Right ventricle myocardium inferior (tissue), 1 donor: ENCODE measurements around the gene NFATC2. TPM values are rescaled to one million over a fixed set of nuclear protein-coding genes. Genes with fewer than 3 reads are reported as not detected.
A peak's percentile ranks its signal among the peaks of the same experiment; 100 is the strongest.

Experiments
- ATAC-seq: fragments of 200-7000 bp; cut with Tn5 transposase; one replicate; pipeline ENCODE4 v1.9.1; 2020; ENCODE audit warnings: mild to moderate bottlenecking, moderate library complexity
- DNase-seq: peaks from one replicate; pipeline ENCODE4 v3.0.0; 2021; ENCODE audit errors: missing footprints
- intact Hi-C: fragments of 100-400 bp; cut with DNase I; formaldehyde crosslinking; loops from one replicate; pipeline ENCODE4 v1.11.0; 2022
- total RNA-seq: library from RNA; stranded (reverse); fragmentation: NEBNext Ultra II Directional; extraction: Animal tissue kit (Norgen Biotek cat#: 25700); gene quantifications from one replicate; pipeline ENCODE4 v1.2.1, GENCODE V29; 2021
- donor health status: DM: no; HTN: yes; CAD: no; lungs with severe emphysema.

The NFATC2 gene
- total RNA-seq, 1 donor from 2014 or later = 2.1 TPM

DNA sequence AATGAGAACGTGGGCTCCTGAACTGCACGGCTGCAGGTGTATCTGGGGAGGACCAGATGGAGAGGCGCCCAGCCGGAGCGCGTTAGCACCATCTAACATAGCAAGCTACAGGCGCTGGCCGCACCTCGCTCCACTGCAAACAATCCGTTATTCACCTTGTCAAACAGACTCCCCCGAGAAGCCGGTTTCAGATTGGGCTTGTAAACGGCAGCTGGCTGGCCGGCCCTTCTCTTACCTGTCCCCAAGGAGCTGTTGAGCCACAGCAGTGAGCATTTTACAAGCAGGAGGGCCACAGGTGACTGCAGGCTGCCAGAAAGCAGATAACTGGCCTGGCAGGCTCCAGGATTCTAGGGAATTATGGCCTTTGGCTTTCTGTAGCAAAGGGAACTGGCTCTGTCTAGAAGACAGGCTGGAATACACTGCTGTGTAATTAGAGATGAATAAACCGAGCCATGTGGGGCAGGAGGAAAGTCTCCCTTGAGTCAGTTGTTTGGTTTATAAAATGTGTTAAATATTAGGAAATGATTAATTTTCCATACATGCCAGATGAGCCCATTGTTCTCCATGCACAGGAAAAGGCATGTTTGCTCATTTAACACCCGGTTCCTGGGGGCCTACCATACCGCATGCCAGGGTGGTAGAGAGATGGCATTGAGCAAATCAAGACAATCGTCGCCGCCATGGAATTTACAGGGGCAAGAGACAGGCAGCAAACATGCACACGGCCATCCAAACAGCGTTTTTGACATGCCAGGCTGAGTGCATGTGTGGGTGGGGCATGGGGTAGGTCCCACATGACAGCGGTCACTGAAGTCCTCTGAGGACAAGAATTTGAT, 159.3 kb downstream of the NFATC2 start:
- DNase-seq (no peak), ATAC-seq (no peak)
- intact Hi-C loops = no loop called here

DNA sequence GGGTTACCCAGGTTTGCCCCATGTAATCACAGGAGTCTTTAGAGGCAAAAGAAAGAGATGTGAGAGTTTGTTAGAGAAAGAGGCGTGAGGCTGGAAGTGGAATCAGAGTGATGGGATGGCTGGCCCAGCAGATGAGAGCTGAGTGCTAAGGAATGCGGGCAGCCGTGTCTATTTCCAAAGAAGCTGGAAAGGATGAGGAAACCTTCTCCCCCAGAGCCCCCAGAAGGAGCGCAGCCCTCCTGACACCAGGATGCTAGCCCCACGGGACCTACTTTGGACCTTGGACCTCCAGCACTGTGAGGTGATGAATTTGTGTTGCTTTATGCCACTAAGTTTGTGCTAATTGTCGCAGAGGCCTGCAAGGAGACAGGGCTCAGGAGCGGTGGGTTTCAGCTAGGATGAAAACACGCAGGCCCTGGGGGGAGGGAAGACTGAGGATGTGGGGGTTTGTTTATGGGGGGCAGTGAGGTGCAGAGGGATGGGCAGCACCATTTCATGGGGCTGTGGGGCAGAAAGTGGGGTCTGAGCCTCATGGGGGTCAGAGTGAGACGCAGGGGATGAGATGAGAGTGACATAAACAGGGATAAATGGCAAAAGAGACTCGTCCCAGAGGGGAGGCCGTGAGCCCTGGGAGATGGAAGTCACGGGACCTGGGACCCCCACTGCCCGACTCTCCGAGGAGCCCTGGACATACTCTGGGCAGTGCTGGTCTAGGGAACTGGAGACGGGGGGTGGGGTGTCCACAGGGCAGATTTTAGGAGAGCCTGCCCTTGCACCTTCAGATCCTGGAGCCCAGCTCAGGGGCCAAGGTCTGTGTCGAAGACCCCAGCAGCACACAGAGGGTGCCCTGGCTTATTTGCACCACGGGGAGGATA, 160.2 kb downstream of the NFATC2 start:
- ATAC-seq = no peak
- intact Hi-C loops = no loop called here
- DNase-seq = no peak

- no peak for ATAC-seq
- DNase-seq = no peak
- intact Hi-C loops = no loop called here
These were observed 161.0 kb downstream of the NFATC2 start for GRCh38 chr20:51381557-51381956.

DNA sequence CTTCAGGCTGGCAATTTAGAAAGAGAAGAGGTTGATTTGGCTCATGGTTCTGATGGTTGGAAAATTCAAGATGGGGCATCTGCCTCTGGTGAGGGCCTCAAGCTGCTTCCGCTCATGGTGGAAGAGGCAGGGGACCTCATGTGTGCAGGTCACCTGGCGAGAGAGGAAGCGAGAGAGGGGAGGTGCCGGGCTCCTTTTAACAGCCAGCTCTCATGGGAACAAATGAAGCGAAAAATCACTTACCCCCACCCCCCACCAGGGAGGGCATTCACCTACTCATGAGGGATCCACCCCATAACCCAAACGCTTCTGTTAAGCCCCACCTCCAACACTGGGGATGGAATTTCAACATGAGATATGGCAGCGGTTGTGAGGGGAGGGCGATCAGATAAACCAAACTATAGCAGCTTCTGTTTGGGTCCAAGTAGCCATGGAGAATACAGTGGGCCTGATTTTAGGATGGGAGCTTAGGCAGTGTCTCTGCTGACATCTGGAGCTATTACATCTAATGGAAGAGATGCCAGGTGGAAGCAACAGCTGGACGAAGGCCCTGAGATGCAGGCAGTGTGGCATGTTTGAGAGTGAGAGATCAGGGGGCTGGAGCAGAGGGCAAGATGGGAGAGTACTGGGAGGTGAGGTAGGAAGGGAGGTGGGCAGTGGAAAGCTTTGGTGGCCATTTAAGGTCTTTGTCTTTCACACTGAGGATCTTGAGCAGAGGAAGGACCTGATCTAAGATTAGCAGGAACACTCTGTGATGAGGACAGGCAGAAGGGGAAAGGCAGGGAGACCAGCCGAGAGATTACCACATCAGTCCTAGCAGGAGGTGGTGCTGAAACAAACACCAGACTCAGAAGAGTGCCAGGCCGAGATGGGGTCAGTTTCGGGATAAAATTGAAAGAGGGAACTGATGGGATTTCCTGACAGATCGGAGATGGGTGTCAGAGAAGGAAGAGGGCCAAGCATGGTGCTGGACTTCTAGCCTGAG, 161.8 kb downstream of the NFATC2 start:
- DNase-seq = no peak
- ATAC-seq = no peak
- intact Hi-C loops = no loop called here

DNA sequence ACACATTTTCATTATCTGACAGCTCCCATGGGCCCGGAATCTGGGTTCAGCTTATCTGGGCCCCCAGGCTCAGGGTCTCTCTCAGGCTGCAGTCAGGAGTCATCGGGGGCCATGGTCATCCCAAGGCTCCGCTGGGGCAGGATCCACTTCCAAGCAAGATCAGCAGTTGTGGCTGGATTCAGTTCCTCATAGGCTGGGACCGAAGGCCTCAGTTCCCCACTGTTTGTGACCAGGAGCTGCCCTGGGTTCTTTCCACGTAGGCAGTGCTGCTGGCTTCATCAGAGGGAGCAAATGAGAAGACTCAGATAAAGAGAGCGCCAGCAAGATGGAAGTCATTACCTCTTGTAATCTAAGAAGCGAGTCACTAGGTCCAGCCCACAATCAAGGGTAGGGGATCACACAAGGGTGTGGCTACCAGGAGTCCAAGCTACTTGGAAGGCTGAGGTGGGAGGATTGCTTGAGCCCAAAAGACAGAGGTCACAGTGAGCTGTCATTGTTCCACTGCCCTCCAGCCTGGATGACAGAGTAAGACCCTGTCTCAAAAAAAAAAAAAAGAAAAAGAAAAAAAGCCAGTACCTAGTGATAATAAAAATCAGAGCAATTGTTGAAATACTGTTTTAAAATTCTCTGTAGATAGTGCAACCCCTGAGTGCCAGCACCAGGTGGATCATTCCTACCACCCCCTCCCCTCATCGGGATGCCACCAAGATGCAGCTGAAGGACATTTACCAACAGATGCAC, 162.7 kb downstream of the NFATC2 start:
- no peak for ATAC-seq
- DNase-seq = no peak
- intact Hi-C loops = no loop called here

DNA sequence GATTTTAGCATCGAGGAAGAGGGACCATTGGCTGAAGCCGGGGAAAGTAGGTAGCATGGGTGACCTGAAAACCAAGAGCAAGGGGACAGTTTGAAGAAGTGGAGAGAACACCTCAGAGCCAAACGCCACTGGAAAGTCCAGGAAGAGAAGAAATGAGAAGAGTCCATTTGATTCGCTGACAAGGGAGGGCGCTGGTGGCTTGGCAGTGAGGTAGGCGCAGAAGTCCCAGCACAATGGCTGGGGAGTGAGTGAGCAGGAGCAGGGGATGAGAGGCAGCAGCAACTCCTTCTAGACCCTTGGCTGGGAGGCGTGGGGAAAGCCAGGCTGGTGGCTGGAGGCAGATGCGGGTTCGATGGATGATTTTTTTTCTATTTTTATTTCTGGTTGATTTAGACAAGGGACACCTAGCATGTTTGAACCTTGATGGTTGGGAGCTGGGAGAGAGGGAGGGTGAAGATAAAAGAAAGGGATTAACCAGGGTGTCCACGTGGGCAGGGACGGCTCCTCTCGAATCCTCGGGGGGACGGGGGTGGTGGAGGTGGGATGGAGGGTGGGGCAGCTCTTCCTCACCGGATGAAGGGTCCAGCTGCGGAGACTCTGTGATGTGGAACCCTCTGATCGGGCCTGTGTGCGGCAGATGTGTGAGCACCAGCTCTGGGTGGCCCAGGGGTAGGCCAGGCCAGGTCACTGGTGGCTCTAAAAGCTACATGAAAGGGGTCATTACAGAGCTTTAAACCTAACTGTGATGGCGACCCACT, 164.2 kb downstream of the NFATC2 start:
- intact Hi-C loops = no loop called here
- ATAC-seq = no peak
- no peak for DNase-seq

DNA sequence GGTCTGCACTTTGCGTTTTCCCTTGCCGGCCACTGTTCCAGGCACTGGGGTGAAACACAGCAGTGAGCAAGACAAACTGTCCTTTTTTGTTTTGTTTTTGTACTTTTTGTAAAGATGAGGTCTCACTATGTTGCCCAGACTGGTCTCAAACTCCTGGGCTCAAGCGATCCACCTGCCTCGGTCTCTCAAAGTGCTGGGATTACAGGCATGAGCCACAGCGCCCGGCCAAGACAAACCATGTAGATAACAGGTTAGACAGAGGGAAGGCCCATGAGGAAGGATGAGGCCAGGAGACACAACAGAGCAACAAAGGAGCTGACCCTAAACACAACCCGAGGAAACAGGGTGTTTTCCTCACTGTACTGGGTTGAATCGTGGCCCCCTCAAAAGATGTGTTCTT, 165.4 kb downstream of the NFATC2 start:
- intact Hi-C loops = no loop called here
- DNase-seq = no peak

DNA sequence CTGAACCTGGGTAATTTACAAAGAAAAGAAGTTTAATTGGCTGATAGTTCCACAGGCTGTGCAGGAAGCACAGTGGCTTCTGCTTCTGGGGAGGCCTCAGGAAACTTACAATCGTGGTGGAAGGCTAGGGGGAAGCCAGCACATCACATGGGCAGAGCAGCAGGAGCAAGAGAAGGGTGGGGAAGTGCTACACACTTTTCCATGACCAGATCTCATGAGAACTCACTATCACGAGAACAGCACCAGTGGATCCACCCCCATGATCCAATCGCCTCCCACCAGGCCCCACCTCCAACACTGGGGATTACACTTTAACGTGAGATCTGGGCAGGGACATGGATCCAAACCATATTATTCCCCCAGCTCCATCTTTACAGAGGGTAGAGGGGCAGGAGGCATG, 166.4 kb downstream of the NFATC2 start:
- intact Hi-C loops = no loop called here
- no peak for ATAC-seq
- DNase-seq = no peak

More for the DNA sequence above, 165.4 kb downstream of the NFATC2 start:
- ATAC-seq = no peak

GRCh38 chr20:51375561-51375960, 167.0 kb downstream of the NFATC2 start:
- no peak for DNase-seq
- intact Hi-C loops = no loop called here

GRCh38 chr20:51374961-51375360, 167.6 kb downstream of the NFATC2 start:
- ATAC-seq (no peak), DNase-seq (no peak)
- intact Hi-C loops = no loop called here

More at GRCh38 chr20:51375561-51375960, 167.0 kb downstream of the NFATC2 start:
- no peak for ATAC-seq

GRCh38 chr20:51374456-51374830, 168.1 kb downstream of the NFATC2 start:
- ATAC-seq (no peak), DNase-seq (no peak)
- intact Hi-C loops = no loop called here

DNA sequence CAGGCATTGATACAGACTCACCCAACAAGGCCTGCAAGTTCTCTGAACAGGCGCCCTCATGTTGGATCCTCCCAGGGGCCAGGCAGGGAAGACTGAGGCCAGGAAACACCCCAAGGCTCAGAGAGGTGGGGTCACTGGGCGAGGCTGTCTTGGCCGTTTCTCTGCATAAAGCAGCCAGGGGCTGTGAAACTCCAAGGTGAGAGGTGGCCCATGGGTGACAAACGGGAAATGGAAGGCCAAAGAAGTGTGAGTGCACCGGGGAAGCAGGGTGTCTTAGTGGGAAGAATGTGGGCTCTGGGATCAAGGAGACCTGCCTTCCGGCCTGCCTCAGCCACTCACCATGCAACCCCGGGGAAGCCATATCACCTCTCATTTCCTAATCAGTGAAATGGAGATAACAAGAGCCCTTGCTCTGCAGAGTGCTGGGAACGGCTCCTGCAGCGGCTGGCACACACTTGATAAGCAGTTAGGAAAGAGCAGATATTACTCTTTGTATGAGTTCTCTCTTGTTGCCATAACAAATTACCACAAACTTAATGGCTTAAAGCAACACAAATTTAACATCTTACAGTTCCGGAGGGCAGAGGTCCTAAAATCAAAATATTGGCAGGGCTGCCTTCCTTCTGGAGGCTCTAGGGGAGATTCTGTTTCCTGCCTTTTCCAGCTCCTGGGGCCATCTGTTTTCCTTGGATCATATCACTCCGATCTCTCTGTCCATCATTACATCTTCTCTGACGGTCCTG, 168.6 kb downstream of the NFATC2 start:
- ATAC-seq = peak; percentile 33

GRCh38 chr20:51372966-51373365, 169.6 kb downstream of the NFATC2 start:
- ATAC-seq = no peak
- intact Hi-C loops = loop anchor here (1.0 kb wide), 2 partner anchors 222 to 251 kb away; no protein-coding TSS in a partner anchor
- no peak for DNase-seq

More for the DNA sequence above, 168.6 kb downstream of the NFATC2 start:
- DNase-seq = no peak
- intact Hi-C loops = no loop called here

DNA sequence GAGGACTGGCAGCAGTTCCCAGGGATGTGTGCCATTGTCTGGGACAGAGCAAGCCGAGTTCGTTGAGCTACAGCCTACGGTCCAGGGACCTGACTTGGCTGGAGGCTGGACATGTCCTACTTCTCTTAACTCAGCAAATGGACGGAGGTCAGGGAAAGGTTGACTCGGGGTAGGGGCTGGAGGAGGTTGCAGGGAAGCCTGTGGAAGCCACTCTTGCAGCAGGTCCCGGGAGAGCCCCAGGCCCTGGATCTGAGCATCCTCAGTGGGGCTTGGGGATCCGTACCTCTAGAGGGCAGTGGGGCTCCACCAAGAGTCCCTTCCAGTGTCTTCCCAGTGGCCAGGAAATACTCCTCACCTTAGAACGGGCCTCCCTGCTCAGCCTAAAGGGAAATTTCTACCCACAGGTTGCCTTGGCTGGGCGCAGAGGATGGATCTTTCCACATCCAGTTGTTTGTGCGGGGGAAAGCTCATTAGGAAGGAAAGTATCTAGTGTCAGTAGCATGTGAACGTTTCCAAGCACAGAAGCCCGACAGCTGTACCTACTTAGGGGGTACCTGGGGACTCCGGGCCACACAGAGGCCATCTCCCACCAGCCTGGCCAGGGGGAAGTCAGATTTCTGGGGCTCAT, 170.2 kb downstream of the NFATC2 start:
- peak; percentile 90 for ATAC-seq
- intact Hi-C loops = loop anchor here (1.0 kb wide), 2 partner anchors 223 to 252 kb away; no protein-coding TSS in a partner anchor
- DNase-seq = no peak

DNA sequence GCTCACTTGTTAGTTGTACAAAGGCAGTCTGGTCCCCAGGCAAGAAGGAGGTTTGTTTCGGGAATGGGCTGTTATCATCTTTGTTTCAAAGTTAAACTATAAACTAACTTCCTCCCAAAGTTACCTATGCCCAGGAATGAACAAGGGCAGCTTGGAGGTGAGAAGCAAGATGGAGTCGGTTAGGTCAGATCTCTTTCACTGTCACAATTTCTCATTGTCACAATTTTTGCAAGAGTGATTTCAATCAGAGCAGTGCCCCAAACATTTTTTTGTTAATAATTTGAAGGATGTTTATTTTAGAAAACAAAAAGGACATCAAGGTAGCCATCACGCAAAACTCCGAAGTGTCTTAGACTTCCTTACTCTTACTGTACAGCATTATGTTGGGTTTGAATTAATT, 170.8 kb downstream of the NFATC2 start:
- intact Hi-C loops = loop anchor here (1.0 kb wide), 2 partner anchors 224 to 253 kb away; no protein-coding TSS in a partner anchor
- DNase-seq = no peak

DNA sequence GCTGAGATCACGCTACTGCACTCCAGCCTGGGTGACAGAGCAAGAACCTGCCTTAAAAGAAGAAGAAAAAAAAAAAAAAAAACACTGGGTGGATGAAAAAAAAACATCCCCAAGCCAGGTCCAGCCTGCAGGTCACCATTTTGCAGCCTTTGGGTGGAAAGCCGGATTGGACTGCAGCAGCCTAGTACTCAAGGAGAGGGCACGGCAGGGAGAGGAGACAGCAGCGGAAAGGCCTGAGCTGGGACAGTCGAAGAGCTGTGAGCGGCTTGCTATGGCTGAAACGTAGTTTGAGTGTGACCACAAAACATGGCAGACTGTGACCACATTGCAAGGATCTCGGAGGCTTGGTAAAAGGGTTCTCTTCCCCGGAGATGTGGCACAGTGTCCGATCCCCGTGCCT, 173.0 kb downstream of the NFATC2 start:
- no peak for DNase-seq
- ATAC-seq = no peak
- intact Hi-C loops = no loop called here

More for the DNA sequence above, 170.8 kb downstream of the NFATC2 start:
- ATAC-seq = no peak
